AG08396 (cell line): ENCODE measurements around the gene TGFA.

ENCODE experiments used
- DNase-seq: peaks from one replicate; pipeline ENCODE4 v3.0.0; 2012; ENCODE audit warnings: low spot score, mixed read lengths

Gene TGFA

DNA sequence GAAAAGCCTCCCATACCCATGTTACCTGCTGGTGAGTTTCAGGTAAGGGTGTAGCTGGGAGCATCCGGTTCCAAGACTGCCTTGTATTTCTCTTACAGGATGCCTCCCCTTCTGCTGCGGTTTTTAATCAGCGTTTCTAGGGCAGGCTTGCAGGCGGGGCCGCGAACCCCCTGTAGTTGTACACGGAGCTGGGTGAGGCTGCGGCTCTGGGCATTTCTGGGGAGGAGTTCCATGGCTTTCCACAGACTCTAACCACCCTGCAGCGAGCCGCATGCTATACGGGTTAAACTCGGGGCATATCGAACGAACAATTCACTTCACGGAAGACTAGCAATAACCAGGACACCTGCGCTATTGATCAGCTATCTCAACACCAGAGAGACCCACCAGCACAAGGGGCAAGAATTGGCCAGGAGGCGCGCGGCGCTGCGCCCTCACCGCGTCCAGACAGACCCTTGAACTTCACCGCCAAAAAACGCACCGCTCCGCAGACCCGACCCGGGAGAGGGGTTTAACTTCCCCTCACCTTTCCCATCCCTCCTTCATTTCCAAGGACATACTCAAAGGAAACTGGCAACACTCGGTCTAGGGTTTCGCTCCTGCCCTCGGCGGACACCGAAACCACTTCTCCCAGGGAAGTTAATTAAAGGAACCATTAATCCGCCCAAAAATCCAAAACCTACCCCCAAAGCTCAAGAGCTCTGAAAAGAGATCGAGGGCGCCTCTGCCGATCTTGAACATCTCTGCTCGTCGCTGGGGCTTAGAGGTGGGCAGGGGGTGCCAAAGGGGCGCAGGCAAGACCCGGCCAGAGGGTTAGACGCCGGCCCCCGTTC is 909 bp downstream of the TGFA start:
- DNase-seq, result no peak

DNA sequence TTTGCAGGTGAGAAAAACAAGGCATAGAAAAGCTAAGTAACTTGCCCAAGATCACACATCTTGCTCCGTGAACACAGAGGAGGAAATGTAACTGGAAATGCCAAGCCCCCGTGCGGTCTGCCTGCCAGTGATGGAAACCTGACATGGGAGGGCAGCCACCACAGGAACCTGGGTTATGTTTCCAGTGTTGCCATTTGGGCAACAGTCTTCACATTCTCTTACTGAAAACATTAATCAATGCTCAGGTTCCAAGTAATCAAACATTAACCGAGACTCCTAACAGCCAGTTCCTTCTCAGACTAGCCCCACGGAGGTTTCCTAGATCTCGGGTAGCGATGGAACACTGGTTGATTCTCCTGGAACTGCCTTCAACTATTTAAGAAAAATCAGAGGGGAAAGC is 2.5 kb downstream of the TGFA start:
- no peak for DNase-seq

DNA sequence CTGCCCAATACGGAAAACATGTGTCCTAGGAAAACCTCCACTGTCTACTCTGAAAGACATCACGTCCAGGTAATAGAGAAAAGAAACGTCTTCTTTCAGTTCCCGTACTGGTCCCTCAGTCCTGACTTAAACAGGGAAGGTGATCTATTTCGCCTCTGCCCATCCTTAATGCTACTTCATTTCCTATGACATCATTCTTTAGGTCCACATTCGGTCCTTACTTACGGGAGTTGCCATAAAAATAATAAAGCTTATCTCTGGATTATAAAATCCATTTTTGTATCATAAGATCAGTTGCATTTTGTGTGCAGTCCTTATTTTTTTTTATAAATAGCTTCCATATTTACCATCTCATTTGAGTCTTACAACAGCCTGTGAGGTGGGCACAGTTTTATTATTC is 3.7 kb downstream of the TGFA start:
- DNase-seq, result no peak

DNA sequence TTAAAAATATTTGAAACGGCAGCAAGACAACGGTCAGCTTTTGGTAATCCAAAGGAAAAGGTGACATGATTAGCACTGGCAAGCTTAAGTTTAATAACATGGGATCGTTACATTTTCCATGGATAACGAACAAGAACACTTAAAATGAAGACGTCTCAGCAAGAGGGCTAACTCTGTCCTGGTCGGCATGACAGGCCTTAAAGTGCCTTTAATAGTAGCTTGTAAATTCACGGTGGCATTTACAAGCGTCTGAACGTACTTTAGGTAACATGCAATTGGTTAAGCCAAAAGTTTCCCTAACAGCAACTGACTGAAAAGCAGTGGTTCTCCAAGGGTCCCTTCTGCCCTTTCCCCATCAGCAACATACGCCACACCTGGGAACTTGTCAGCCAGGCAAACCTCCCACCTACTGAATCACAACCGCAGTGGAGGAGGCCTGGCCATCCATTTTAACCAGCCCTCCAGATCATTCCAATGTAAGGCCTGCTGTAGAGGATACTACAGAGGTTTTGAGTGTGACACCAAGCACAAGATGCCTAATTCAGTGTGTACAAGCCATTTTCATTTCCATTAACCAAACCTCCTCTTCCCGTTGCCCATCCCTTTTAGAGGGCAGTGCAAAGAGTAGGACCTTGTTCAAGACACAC is 4.4 kb downstream of the TGFA start:
- no peak for DNase-seq

DNA sequence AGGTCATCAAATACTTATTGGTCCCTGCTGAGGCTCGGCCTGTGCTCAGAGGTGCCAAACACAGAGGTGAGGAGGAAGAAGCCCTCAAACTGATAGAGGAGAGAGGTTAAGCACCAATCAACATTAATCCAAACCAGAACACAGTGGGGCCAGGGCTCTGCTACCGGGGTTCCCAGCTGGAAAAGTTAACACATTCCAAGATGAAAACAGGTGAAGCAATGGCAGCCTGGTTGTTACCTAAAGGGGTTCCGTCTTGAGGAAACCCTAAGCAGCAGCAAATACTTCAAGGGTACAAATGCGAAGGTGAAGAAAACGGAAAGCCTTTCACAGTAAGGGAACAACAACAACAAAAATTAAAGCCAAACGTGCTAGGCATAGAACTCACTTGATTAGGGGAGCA is 5.4 kb downstream of the TGFA start:
- DNase-seq, result no peak

DNA sequence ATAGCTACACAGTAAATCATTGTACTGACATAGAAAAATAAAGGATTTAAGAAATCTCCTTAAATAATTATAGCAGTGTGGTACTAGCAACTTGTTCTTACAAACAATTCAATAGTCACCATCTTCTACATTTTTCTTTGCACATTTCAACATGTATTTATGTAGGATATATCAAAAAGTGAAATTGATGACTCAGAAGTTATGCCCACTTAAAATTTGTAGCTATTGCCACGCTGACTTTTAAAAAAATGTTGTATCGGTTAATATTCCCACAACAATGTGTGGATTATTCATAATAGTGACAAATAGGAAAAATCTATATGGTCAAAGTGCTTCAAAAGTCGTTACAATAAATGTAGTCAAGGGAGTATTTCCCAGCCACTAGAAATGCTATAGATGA is 6.7 kb downstream of the TGFA start:
- no peak for DNase-seq

DNA sequence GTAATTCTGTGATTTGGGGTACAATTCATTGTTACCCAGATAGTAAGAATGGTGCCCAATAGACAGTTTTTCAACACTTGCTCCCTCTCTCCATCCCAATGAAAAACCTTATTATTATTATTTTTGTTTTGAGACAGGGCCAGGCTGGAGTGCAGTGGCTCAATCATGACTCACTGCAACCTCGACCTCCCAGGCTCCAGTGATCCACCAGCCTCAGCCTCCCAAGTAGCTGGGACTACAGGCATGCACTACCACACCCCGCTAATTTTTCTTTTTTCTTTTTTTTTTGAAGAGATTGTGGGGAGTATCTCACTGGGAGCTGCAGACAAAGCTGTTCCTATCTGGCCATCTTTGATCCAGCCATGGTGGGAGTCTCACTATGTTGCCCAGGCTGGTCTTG is 7.2 kb downstream of the TGFA start:
- DNase-seq, result no peak

DNA sequence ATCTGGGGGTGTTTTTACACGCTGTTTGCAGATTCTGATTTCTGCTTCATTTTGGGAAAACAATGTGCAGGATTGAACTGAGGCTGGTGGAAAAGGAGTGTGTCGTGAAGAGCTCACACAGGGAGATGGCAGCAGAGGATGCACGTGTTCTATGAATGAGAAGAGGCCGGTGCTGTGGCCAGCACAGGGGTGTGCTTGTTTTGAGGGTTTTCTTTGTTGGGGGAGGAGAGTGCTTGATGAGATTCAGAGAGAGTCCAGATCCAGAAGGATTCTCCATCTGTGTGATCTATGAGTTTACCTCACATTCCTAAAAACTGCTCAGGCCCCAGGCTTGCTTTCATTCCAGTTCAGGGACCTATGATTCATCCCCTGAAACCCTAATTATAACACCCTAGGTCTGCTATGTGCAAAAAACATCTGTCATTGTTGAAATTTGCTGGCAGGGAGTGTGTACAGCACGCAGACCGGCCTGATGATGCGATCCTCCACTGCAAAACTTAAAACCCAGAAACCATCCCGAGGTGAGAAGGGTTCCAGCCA is 12.1 kb downstream of the TGFA start:
- no peak for DNase-seq

DNA sequence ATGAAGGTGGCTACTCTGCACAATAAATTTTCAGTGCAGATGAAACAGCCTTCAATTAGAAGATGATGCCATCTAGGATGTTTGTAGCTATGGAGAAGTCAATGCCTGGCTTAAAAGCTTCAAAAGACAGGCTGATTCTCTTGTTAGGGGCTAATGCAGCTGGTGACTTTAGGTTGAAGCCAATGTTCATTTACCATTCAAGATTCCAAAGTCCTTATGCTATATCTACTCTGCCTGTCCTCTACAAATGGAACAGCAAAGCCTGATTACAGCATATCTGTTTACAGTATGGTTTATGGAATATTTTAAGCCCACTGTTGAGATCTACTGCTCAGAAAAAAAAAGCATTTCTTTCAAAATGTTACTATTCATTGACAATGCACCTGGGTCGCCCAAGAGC is 15.8 kb downstream of the TGFA start:
- no peak for DNase-seq

DNA sequence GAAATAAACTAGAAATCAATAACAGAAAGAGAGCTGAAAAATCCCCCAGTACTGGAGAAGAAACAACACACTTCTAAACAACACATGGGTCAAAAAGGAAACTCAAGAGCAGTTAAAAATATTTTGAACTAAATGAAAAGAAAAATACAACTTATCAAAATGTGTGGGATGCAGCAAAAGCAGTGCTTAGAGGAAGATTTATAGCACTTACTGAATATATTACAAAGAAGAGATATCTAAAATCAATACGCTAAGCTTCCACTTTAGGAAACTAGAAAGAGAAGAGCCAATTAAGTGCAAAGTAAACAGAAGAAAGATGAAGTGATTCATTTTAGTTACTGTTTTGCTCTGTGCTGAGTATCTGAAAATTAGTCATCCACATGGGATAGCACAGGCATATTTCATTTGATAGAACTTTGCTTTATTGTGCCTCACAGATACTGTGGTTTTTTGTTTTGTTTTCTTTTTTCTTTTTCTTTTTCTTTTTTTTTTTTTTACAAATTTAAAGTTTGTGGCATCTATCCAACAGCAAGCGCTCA is 17.0 kb downstream of the TGFA start:
- DNase-seq, result no peak

DNA sequence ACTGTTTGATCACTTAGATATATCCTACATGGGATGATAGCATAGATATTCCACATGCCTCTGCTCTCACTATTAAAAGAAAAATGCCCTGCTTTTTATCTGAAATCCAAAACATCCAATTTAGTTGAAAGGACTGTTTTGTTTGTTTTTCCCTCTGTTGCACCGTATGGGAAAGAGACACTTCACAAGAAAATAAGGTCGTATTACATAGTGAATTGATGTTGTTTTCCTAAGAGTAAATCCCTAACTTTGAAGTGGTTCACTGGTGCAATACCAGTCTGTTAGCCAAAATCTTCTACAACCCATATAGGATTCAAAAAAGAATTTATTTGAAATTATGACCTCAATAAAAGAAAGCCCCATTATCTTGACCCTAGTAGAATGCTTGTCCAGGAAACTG is 18.1 kb downstream of the TGFA start:
- DNase-seq, result no peak

DNA sequence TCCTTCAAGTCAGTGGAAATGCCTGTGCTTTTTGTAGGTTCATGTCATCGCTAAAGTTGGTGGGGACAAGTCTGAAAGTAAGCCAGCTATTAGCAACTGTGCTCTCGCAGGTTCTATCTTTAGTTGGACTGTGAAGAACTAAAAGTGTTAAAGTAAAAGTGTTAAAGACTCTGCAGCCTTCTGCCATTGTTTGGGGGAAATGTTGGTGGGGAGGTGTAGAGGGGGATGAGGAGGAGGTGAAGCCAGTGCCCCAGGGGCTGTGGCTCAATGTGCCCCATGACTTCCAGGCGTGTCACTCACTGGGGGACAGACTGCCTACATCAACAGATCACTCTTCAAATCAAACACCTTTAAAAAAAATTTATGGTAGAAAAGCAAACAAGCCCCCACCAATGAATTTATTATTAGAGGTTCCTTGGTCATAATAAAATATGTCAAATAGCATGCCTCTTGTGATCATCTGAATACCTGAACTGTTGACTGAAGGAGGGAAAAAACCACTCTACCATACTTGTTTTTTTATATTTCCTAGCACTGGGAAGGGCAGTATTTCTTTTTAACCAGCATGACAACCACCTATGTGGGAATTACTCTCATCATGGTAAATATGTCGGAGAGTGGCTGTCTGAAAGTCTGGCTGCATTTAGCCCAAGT is 19.3 kb downstream of the TGFA start:
- DNase-seq, result no peak

DNA sequence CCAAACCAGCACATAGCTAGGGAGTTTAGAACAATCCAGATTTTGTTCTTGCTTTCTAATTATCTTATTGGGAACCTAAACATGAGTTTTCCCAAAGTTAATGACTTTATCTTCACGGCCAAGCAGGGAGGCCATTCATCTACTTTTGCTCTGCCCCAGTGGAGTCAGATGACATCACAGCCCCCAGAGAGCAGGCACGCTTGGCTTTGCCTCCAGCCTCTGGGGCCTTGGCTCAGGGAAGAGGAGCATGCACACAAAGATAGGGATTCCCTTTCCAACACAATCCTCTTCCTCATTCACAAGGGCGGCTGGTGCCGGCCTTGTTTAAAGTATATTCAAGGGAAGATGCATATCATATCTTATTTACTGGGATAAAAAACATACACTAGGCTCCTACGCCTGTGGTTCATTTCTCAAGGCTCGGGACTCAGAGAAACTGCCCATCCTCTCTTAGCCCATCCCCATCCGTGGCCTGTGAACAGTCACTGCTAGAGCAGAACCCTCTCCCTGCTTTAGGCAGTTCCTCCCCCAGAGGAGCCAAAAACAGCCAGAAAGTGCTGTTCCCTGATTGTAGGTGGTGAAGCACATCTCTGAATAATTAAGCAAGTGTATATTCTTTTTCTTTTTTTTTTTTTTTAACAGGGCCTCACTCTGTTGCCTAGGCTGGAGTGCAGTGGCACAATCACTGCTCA is 21.2 kb downstream of the TGFA start:
- DNase-seq, result no peak

DNA sequence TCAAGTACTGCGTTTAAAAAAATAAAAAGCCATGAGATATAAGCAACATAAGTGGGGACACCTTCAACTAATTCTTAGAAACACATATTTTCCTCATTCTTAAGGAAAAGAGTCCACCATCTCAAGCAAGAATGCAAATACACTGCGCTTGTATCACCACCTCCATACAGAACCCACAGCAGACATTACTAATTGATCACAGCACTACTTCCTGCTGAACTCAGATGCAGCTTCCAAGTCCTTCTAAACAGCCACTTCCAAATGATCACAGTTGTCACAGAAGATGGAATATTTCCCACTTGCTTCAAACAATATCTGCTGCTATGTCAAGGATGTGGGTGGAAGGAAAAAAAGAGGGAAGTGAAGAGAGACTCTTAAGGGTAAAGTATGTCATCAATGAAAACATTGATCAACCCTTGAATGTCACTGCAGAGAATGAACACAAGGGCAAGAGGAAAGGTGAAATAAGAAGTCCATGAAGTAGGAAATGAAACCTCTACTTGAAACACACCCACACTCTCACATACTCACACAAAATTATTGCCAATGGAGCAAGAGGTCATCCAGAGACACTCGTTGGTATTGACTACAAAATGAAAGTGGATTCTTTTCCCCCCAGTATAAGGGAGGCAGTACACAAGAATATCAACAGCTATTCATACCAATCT is 22.1 kb downstream of the TGFA start:
- no peak for DNase-seq

DNA sequence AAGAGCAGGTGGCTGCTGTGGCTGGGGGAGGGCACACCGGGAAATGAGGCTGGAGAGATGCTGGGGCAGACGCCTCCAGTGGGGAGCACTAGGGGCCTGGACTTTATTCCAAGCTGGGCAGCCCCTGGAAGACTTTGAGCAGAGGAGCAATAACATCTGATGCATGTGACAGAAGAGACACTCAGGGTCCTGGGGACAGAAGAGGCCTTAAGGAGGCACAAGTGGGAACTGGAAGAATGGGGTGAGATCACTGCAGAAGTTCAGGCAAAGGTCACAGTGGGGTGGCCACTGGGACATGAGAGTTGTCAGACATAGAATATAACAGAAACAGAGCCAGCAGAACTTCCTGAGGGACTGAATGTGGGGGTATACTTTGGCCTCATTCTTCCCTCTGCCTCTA is 24.0 kb downstream of the TGFA start:
- DNase-seq, result no peak

DNA sequence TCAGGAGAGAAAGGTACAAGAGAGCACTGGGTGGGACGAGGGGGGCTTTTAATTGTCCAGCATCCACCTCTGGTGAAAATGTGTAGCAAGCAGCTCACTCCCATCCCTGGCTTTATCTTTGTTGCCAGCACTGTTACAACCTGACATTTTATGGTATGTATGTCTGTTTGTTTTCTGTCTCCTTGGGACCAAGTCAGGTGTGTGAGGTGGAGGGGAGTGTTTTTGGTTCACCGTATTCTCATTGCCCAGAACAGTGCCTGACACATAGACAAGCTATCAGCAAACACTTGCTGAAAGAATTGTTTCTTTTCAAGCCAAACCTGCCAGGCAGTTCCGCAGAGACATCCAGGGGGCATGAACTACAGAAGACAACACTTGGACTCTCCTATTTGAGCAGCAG is 24.7 kb downstream of the TGFA start:
- DNase-seq, result no peak

DNA sequence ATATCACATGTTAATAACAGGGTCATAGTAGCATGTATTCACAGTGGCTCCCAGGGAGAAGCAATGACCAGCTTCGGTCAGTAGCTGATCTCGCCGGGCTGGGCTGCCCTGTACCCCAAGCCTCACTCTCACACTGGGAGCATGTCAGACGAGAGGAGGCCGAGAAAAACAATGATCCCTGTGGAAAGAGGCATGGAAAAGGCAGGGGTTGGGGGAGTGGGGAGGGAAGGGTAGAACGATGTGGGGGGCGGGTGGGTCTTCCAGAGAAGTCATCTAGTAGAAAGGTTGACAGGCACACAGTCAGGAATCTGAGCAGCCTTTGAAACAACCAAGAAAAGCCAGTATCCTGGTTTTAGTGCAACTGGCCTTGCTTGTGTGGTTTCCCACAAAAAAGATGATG is 25.4 kb downstream of the TGFA start:
- DNase-seq, result no peak

DNA sequence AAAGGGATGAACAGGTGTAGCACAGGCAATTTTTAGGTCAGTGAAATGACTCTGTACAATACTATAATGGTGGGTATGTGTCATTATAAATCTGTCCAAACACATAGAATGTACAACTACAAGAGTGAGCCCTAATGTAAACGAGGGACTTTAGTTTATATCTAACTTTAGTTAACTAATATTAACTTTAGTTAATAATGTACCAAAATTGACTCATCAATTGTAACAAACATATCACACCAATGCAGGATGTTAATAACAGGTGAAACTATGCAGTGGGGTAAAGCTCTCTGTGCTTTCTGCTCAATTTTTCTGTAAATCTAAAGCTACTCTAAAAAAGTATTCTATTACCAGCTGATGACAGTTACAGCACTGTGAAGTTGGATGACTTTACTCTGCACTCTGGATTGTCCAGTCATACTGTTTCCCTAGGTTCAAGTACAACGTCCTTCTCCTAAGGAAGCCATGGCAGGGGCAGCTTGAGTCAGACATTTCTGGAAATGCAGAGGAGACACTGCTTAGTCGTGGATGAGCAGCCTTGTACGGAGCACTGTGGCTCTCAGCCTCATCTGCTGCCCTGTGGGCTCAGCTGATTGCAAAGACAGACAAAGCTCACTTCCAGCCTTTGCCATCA is 26.1 kb downstream of the TGFA start:
- no peak for DNase-seq

DNA sequence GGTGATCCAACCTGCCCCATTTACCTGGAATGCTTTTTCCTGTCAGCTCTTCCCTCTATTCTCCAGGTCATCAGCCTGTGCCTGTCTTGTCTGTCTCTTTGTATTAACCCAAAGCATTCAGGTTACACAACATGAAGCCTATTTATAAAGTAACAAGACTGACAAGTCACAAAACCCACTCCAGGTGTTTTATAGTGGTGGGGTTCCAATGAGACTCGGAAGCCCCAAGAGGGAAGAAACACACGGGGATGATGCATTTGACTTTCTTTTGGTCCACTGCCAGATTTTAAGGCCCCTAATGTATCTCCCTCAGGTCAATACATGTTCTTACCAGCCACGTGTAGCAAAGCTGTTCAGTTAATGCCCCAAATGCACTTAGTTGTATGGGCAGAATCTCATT is 27.5 kb downstream of the TGFA start:
- DNase-seq, result no peak

DNA sequence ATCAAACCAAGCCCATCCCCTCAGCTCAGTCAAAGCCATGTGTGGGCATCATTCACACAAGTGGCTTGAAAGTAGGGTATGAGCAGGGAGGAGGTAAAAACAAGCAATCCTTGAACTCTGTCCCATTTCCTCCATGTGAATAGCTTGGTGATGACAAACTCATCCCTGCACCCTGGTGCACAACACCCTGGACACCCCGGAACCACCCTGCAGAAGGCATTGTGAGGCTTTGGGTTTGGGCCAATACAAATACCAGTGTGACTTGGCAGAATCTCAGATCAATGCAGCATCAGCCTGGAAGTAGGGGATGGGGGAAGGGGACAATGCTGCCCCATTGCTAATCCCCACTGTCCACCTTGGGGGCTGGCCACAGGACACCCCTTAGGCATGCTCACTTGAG is 28.6 kb downstream of the TGFA start:
- no peak for DNase-seq
